Measurements from ENCODE around the gene COMTD1. TPM values are rescaled to one million over a fixed set of nuclear protein-coding genes. Genes with fewer than 3 reads are reported as not detected.

COMTD1 gene
- total and polyA plus RNA-seq, 2 of the 13 experiments (the other 11 are each of a cell fraction or from before 2014, with no cell fraction given): 11.8 to 18.4 TPM

DNA sequence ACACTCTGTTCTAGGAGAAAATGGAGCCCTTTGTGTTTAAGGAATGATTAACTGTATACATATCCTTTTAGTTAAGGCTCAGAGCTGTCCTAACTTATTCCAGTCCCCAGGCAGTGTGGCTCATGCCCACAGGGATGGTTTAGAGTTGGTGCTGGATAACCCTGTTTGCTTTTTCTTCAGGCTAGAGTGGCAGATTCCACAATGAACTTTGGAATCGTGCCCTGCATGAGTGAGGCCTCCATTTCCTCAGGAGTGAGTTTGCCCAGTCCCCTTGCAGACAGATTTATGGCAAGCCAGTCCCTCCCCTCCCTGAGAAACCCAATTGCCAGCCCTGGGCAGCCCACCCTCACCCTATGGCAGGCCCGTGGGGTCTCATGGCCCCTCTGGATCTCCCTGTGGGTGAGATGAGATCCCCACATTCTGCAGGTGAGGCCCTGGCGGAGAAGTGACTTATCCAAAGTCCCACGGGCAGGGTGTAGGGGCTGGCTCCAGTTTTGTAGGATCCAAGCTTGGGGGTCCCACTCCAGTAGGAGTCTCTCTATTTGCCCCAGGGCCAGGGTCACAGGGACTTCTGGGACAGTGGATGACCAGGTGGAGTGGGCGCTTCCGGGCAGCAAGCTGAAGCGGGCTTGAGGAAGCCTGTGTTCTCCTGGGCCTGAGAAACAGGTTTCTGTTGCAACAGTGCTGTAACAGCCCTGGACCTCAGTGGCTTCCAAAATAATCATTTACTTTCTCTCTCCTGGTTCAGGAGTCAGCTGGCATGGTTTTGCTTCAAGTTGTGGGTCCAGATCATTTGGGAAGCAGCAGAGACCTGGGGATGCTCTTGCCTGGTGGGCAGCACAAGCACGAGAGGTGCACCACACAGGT is 9.0 kb upstream of the COMTD1 start (continued):
- TF ChIP-seq ZNF644 (CRISPR knock-in tag; IDR thresholded peaks at IDR 0.05; ENCODE audit: low read depth) (0 out of 2 replicates have a peak, but pooled peaks have one; percentile 11), CEBPB (IDR thresholded peaks at IDR 0.05; ENCODE audit: borderline replicate concordance, low read depth, low read length) (peak; percentile 19; the same call in 1 of the 2 replicates), NFIC (IDR thresholded peaks at IDR 0.05; ENCODE audit: low read length) (no peak), ZNF724P (CRISPR knock-in tag; IDR thresholded peaks at IDR 0.05; ENCODE audit: borderline replicate concordance) (no peak), ZNF44 (CRISPR knock-in tag; IDR thresholded peaks at IDR 0.05) (no peak), HCFC1 (IDR thresholded peaks at IDR 0.05; ENCODE audit: low read depth, low read length) (no peak)
- TF ChIP-seq, protein P1, sequence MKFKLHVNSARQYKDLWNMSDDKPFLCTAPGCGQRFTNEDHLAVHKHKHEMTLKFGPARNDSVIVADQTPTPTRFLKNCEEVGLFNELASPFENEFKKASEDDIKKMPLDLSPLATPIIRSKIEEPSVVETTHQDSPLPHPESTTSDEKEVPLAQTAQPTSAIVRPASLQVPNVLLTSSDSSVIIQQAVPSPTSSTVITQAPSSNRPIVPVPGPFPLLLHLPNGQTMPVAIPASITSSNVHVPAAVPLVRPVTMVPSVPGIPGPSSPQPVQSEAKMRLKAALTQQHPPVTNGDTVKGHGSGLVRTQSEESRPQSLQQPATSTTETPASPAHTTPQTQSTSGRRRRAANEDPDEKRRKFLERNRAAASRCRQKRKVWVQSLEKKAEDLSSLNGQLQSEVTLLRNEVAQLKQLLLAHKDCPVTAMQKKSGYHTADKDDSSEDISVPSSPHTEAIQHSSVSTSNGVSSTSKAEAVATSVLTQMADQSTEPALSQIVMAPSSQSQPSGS (CRISPR knock-in tag; IDR thresholded peaks at IDR 0.05): no peak
- TF ChIP-seq, protein P2, sequence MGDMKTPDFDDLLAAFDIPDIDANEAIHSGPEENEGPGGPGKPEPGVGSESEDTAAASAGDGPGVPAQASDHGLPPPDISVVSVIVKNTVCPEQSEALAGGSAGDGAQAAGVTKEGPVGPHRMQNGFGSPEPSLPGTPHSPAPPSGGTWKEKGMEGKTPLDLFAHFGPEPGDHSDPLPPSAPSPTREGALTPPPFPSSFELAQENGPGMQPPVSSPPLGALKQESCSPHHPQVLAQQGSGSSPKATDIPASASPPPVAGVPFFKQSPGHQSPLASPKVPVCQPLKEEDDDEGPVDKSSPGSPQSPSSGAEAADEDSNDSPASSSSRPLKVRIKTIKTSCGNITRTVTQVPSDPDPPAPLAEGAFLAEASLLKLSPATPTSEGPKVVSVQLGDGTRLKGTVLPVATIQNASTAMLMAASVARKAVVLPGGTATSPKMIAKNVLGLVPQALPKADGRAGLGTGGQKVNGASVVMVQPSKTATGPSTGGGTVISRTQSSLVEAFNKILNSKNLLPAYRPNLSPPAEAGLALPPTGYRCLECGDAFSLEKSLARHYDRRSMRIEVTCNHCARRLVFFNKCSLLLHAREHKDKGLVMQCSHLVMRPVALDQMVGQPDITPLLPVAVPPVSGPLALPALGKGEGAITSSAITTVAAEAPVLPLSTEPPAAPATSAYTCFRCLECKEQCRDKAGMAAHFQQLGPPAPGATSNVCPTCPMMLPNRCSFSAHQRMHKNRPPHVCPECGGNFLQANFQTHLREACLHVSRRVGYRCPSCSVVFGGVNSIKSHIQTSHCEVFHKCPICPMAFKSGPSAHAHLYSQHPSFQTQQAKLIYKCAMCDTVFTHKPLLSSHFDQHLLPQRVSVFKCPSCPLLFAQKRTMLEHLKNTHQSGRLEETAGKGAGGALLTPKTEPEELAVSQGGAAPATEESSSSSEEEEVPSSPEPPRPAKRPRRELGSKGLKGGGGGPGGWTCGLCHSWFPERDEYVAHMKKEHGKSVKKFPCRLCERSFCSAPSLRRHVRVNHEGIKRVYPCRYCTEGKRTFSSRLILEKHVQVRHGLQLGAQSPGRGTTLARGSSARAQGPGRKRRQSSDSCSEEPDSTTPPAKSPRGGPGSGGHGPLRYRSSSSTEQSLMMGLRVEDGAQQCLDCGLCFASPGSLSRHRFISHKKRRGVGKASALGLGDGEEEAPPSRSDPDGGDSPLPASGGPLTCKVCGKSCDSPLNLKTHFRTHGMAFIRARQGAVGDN (CRISPR knock-in tag; IDR thresholded peaks at IDR 0.05): 0 out of 2 replicates have a peak, but pooled peaks have one; percentile 9
- TF ChIP-seq, protein P3, sequence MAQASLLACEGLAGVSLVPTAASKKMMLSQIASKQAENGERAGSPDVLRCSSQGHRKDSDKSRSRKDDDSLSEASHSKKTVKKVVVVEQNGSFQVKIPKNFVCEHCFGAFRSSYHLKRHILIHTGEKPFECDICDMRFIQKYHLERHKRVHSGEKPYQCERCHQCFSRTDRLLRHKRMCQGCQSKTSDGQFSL (CRISPR knock-in tag; IDR thresholded peaks at IDR 0.05): no peak
- TF ChIP-seq, protein P4, sequence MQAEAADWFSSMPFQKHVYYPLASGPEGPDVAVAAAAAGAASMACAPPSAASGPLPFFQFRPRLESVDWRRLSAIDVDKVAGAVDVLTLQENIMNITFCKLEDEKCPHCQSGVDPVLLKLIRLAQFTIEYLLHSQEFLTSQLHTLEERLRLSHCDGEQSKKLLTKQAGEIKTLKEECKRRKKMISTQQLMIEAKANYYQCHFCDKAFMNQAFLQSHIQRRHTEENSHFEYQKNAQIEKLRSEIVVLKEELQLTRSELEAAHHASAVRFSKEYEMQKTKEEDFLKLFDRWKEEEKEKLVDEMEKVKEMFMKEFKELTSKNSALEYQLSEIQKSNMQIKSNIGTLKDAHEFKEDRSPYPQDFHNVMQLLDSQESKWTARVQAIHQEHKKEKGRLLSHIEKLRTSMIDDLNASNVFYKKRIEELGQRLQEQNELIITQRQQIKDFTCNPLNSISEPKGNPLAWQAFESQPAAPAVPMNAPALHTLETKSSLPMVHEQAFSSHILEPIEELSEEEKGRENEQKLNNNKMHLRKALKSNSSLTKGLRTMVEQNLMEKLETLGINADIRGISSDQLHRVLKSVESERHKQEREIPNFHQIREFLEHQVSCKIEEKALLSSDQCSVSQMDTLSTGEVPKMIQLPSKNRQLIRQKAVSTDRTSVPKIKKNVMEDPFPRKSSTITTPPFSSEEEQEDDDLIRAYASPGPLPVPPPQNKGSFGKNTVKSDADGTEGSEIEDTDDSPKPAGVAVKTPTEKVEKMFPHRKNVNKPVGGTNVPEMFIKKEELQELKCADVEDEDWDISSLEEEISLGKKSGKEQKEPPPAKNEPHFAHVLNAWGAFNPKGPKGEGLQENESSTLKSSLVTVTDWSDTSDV (CRISPR knock-in tag; IDR thresholded peaks at IDR 0.05): no peak
